MM.1S (cell line): ENCODE data around the gene ISOC2.

Experiments used
- EZH2 ChIP-seq: fragments of 300-600 bp; sonication (generic); optimal IDR thresholded peaks from 2 replicates; pipeline ENCODE3; 2017; ENCODE audit warnings: low read depth, mild to moderate bottlenecking, antibody characterized with exemption, low read length, mixed read lengths
- TF ChIP-seq, protein P1 (sequence below): fragments of 300-600 bp; sonication (generic); IDR thresholded peaks from 2 replicates; pipeline ENCODE4 v1.5.1; 2016; ENCODE audit warnings: antibody characterized with exemption, low read length, mixed read lengths

DNA sequence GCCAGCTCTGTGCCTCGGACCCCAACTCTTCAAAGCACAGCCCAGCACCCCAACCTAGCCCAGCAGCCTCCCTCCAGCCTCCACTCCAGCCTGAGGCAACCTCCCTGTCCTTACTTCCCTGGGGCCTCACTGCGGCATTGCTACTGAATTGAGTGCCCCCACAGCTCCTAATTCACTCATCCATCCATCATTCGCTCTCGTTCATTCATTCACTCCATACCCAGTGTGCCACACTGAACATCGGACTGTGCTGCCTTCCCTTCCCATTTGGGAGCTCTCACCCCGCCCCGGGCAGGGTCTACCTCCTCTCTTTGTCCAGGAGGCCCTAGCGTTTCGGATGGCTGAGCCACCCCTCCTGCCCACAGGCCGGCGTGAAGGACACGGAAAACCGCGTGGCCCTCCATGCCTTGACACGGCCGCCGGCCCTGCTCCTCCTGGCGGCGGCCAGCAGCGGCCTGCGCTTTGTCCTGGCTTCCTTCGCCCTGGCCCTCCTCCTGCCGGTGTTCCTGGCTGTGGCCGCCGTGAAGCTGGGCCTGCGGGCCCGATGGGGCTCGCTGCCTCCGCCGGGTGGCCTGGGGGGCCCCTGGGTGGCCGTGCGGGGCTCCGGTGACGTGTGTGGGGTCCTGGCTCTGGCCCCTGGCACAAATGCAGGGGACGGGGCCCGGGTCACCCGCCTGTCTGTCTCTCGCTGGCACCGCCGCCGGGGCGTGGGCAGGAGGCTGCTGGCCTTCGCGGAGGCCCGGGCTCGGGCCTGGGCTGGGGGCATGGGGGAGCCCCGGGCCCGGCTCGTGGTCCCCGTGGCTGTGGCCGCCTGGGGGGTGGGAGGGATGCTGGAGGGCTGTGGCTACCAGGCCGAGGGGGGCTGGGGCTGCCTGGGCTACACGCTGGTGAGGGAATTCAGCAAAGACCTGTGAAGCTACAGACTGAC lies 24.9 kb upstream of the ISOC2 start:
- TF ChIP-seq, protein P1, sequence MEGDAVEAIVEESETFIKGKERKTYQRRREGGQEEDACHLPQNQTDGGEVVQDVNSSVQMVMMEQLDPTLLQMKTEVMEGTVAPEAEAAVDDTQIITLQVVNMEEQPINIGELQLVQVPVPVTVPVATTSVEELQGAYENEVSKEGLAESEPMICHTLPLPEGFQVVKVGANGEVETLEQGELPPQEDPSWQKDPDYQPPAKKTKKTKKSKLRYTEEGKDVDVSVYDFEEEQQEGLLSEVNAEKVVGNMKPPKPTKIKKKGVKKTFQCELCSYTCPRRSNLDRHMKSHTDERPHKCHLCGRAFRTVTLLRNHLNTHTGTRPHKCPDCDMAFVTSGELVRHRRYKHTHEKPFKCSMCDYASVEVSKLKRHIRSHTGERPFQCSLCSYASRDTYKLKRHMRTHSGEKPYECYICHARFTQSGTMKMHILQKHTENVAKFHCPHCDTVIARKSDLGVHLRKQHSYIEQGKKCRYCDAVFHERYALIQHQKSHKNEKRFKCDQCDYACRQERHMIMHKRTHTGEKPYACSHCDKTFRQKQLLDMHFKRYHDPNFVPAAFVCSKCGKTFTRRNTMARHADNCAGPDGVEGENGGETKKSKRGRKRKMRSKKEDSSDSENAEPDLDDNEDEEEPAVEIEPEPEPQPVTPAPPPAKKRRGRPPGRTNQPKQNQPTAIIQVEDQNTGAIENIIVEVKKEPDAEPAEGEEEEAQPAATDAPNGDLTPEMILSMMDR: no peak
- TF ChIP-seq EZH2: no peak
